HEK293 (cell line): ENCODE data around the gene BICD2.

Experiments used
- CTCF ChIA-PET: fragments of 350-600 bp; formaldehyde crosslinking; extraction: SDS; loops from one replicate; lab custom pipeline; 2021; ENCODE audit warnings: antibody characterized with exemption; lab: Yijun Ruan, JAX
- POLR2A ChIA-PET: fragments of 300-600 bp; formaldehyde crosslinking; extraction: SDS; loops from one replicate; lab custom pipeline; 2020; ENCODE audit warnings: antibody characterized with exemption, inconsistent platforms; lab: Yijun Ruan, JAX
- H3K27ac ChIP-seq: fragments of 200-500 bp; sonication (Bioruptor generic); 2 replicates; pipeline ENCODE4 v1.5.1; 2014; ENCODE audit warnings: low read depth, low read length, control low read depth, inconsistent platforms; ENCODE audit errors: extremely low read depth
- H3K36me3 ChIP-seq, 2 experiments: fragments of 200-500 bp in 1 of 2; sonication (Bioruptor generic) in 1 of 2; 1 replicate in 1 of 2; 2 replicates in 1 of 2; pipeline ENCODE4 v1.5.1; 2014 to 2017; ENCODE audit warnings: inconsistent platforms in 2 of 2, low read length in 2 of 2; ENCODE audit not compliant: control insufficient read depth in 2 of 2, insufficient read depth in 1 of 2
- H3K4me1 ChIP-seq: fragments of 200-500 bp; sonication (Bioruptor generic); 2 replicates; pipeline ENCODE4 v1.5.1; 2014; ENCODE audit warnings: mild to moderate bottlenecking, low read length, inconsistent platforms; ENCODE audit not compliant: control insufficient read depth, insufficient read depth
- H3K4me3 ChIP-seq: 2 replicates; pipeline ENCODE4 v1.5.1; 2011; ENCODE audit warnings: low read depth, mild to moderate bottlenecking, control low read depth, low read length, moderate library complexity
- H3K9me3 ChIP-seq: fragments of 200-500 bp; sonication (Bioruptor generic); 2 replicates; pipeline ENCODE4 v1.5.1; 2014; ENCODE audit warnings: low read depth, low read length, inconsistent platforms; ENCODE audit not compliant: control insufficient read depth, insufficient read depth
- PBX3 ChIP-seq: sonication (generic); formaldehyde crosslinking; IDR thresholded peaks from 2 replicates; pipeline ENCODE4 v1.8.1; 2022; ENCODE audit warnings: mild to moderate bottlenecking, moderate library complexity, missing genetic modification reagents
- PRDM1 ChIP-seq: fragments of 450-650 bp; formaldehyde crosslinking; IDR thresholded peaks from 2 replicates; pipeline ENCODE4; 2016; ENCODE audit warnings: missing biosample characterization, missing genetic modification characterization
- PRDM2 ChIP-seq: fragments of 450-650 bp; formaldehyde crosslinking; IDR thresholded peaks from 2 replicates; pipeline ENCODE4 v1.5.1; 2016; ENCODE audit warnings: missing biosample characterization, missing genetic modification characterization, borderline replicate concordance
- RBAK ChIP-seq: fragments of 450-650 bp; formaldehyde crosslinking; IDR thresholded peaks from 2 replicates; pipeline ENCODE4 v1.5.1; 2016; ENCODE audit warnings: missing biosample characterization, missing genetic modification characterization
- ZBTB10 ChIP-seq: fragments of 450-650 bp; formaldehyde crosslinking; IDR thresholded peaks from 2 replicates; pipeline ENCODE4 v1.5.1; 2016; ENCODE audit warnings: missing biosample characterization, missing genetic modification characterization
- ZNF24 ChIP-seq: fragments of 450-650 bp; formaldehyde crosslinking; IDR thresholded peaks from 2 replicates; pipeline ENCODE4 v1.5.1; 2016; ENCODE audit warnings: missing biosample characterization, missing genetic modification characterization
- ZNF37A ChIP-seq: fragments of 450-650 bp; IDR thresholded peaks from 2 replicates; pipeline ENCODE4 v1.5.1; 2018; ENCODE audit warnings: missing biosample characterization, missing genetic modification characterization
- ZNF513 ChIP-seq: fragments of 450-650 bp; IDR thresholded peaks from 2 replicates; pipeline ENCODE4 v1.5.1; 2018; ENCODE audit warnings: missing biosample characterization, missing genetic modification characterization
- ZNF555 ChIP-seq: fragments of 450-650 bp; formaldehyde crosslinking; conservative IDR thresholded peaks from 2 replicates; pipeline ENCODE4 v1.5.1; 2017; ENCODE audit warnings: missing biosample characterization, mild to moderate bottlenecking, missing genetic modification characterization, inconsistent platforms
- ZNF621 ChIP-seq: fragments of 450-650 bp; formaldehyde crosslinking; IDR thresholded peaks from 2 replicates; pipeline ENCODE4 v1.5.1; 2017; ENCODE audit warnings: missing biosample characterization, missing genetic modification characterization

BICD2 gene

GRCh38 chr9:92712767-92713166, 51.9 kb downstream of the BICD2 start (continued):
- TF ChIP-seq ZBTB10 (tag by site-specific recombination) (no peak), ZNF24 (tag by site-specific recombination) (no peak), PBX3 (CRISPR knock-in tag) (no peak), ZNF513 (tag by site-specific recombination) (no peak), PRDM1 (tag by site-specific recombination) (no peak)

- peaks cover 0 to 74% of the 10 kb centered on the region in 2 experiments; a peak in 1 of 3 replicates for H3K36me3 ChIP-seq
Observed at GRCh38 chr9:92711844-92712243, 52.8 kb downstream of the BICD2 start.

More at GRCh38 chr9:92711844-92712243, 52.8 kb downstream of the BICD2 start:
- TF ChIP-seq PRDM2 (tag by site-specific recombination) (no peak), ZNF555 (tag by site-specific recombination) (no peak), ZNF37A (tag by site-specific recombination) (no peak), RBAK (tag by site-specific recombination) (no peak), ZNF621 (no peak)
- Histone ChIP-seq H3K4me1 (no peaks in the 10 kb centered on the region), H3K9me3 (no peaks in the 10 kb centered on the region), H3K4me3 (no peak overlapping the region), H3K27ac (no peak overlapping the region)
- POLR2A ChIA-PET, result no interaction called here
- CTCF ChIA-PET, result interaction anchor here (9.7 kb wide), 1 partner anchor 79 kb away, joined by 150 read pairs; no protein-coding TSS in a partner anchor
